ENCODE measurements around the gene SOX5. TPM values are rescaled to one million over a fixed set of nuclear protein-coding genes. Genes with fewer than 3 reads are reported as not detected.

The SOX5 gene
- total and polyA plus RNA-seq, 2 of the 8 experiments (the other 6 are each of a cell fraction or from before 2014, with no cell fraction given): 2.2 to 2.6 TPM

GRCh38 chr12:23659131-23659530 is 290.3 kb downstream of the SOX5 start:
- no peak overlapping the region for H3K9ac ChIP-seq (replicated peaks in 1 of 4; ENCODE audit: extremely low read depth in 1 of 4, low read depth in 3 of 4, low read length in 3 of 4)
- no peaks in the 10 kb centered on the region for H4K20me1 ChIP-seq (replicated peaks in 1 of 2; ENCODE audit: control insufficient read depth in 1 of 2, insufficient read depth in 2 of 2, low read length in 2 of 2)
- H3K56ac ChIP-seq (replicated peaks; ENCODE audit: insufficient read length, low read depth, low read length): no peak overlapping the region
- H3K4me3 ChIP-seq (ENCODE audit: extremely low read depth in 1 of 4, insufficient read depth in 2 of 4, low read depth in 3 of 4, low read length in 4 of 4): no peak overlapping the region
- no peaks in the 10 kb centered on the region for H3K79me1 ChIP-seq (ENCODE audit: low read depth, low read length)
- H3K23me2 ChIP-seq (ENCODE audit: low read depth, low read length): no peaks in the 10 kb centered on the region
- no peak overlapping the region for H3K18ac ChIP-seq (ENCODE audit: extremely low read depth, low read length)
- H2BK15ac ChIP-seq (ENCODE audit: low read length): no peak overlapping the region
- H3K14ac ChIP-seq (ENCODE audit: insufficient read length): no peak overlapping the region
- H2BK5ac ChIP-seq (ENCODE audit: low read depth, low read length): no peak overlapping the region
- H3K27ac ChIP-seq (ENCODE audit: low read depth, low read length): no peak overlapping the region
- ChIA-PET POLR2A (ENCODE audit: partially characterized antibody) (no interaction called here), CTCF (ENCODE audit: partially characterized antibody) (interaction anchor here (1.1 kb wide), 1 partner anchor 13 kb away, joined by 3 read pairs; no protein-coding TSS in a partner anchor)
- H2AFZ ChIP-seq (ENCODE audit: low read length): no peak overlapping the region
- H3K36me3 ChIP-seq (ENCODE audit: control insufficient read depth in 2 of 4, insufficient read depth in 4 of 4, low read length in 3 of 4): no peaks in the 10 kb centered on the region
- H3K4me1 ChIP-seq (replicated peaks in 1 of 4; ENCODE audit: control insufficient read depth in 3 of 4, insufficient read depth in 4 of 4, low read length in 3 of 4): no peaks in the 10 kb centered on the region
- no peak overlapping the region for H2BK120ac ChIP-seq (replicated peaks; ENCODE audit: low read depth, low read length)
- H4K91ac ChIP-seq (replicated peaks; ENCODE audit: insufficient read length, low read length): no peak overlapping the region
- H3K27me3 ChIP-seq (replicated peaks in 1 of 4; ENCODE audit: control insufficient read depth in 3 of 4, extremely low read depth in 1 of 4, insufficient read depth in 3 of 4, low read length in 3 of 4): peaks cover 0 to 1% (median 0%) of the 10 kb centered on the region in 4 experiments; a peak in 1 of 7 replicates
- H4K5ac ChIP-seq (ENCODE audit: insufficient read length, low read depth, low read length): no peak overlapping the region
- H3K79me2 ChIP-seq (ENCODE audit: control insufficient read depth in 1 of 2, insufficient read depth in 2 of 2, low read length in 2 of 2): no peaks in the 10 kb centered on the region
- no peak for DNase-seq (ENCODE audit: low read depth in 1 of 2, low spot score in 2 of 2)
- 96% methylated on average over 6 of the region's 6 CpGs; no CpG with 5 or more reads in 1 of the 2 experiments for WGBS, 2 experiments (ENCODE audit: extremely low coverage in 1 of 2, insufficient coverage in 1 of 2, insufficient read length in 1 of 2, insufficient replicate concordance in 2 of 2, low coverage in 1 of 2, low lambda C conversion rate in 2 of 2, missing lambda C conversion rate in 1 of 2)
- no peak for FAIRE-seq
- no peak overlapping the region for H4K8ac ChIP-seq (ENCODE audit: extremely low read depth, insufficient read depth, low read length)
- H3K4me2 ChIP-seq (ENCODE audit: insufficient read depth in 1 of 2, low read depth in 2 of 2, low read length in 2 of 2): no peak overlapping the region
- TF ChIP-seq NRF1 (IDR thresholded peaks at IDR 0.05; ENCODE audit: low read depth, low read length) (no peak), RAD21 (IDR thresholded peaks at IDR 0.05 in 1 of 2, conservative IDR thresholded peaks at IDR 0.05 in 1 of 2; ENCODE audit: low read depth in 2 of 2, low read length in 2 of 2) (no peak), MAFK (IDR thresholded peaks at IDR 0.05; ENCODE audit: low read depth, low read length) (no peak), JUN (IDR thresholded peaks at IDR 0.05; ENCODE audit: low read depth, low read length) (no peak), POU5F1 (IDR thresholded peaks at IDR 0.05; ENCODE audit: low read depth, low read length) (no peak), NANOG (IDR thresholded peaks at IDR 0.05; ENCODE audit: insufficient read depth, low read depth, low read length, poor library complexity, severe bottlenecking) (no peak), TEAD4 (IDR thresholded peaks at IDR 0.05; ENCODE audit: low read depth, low read length) (no peak), BRCA1 (IDR thresholded peaks at IDR 0.05; ENCODE audit: low read depth, low read length) (no peak), BCL11A (IDR thresholded peaks at IDR 0.05; ENCODE audit: low read depth in 2 of 2, low read length in 2 of 2) (no peak), SP2 (IDR thresholded peaks at IDR 0.05; ENCODE audit: low read length) (no peak), SP1 (IDR thresholded peaks at IDR 0.05; ENCODE audit: low read depth, low read length) (no peak), HDAC2 (IDR thresholded peaks at IDR 0.05; ENCODE audit: borderline replicate concordance in 1 of 2, low read depth in 2 of 2, low read length in 2 of 2) (no peak), KDM1A (IDR thresholded peaks at IDR 0.05; ENCODE audit: borderline replicate concordance, low read length) (no peak), JUND (IDR thresholded peaks at IDR 0.05; ENCODE audit: low read length) (no peak), SUZ12 (IDR thresholded peaks at IDR 0.05; ENCODE audit: low read length) (no peak)
- no peak overlapping the region for H3K4ac ChIP-seq (replicated peaks; ENCODE audit: insufficient read length, low read depth, low read length)
- H2AK5ac ChIP-seq (ENCODE audit: low read depth, low read length): no peak overlapping the region
- no peaks in the 10 kb centered on the region for H3K9me3 ChIP-seq (ENCODE audit: insufficient read depth in 2 of 2, low read depth in 1 of 2, low read length in 1 of 2)
- no peak overlapping the region for H2BK12ac ChIP-seq (ENCODE audit: low read depth, low read length)
- H3K23ac ChIP-seq (ENCODE audit: insufficient read length): no peak overlapping the region
- H2BK20ac ChIP-seq (ENCODE audit: low read length): no peak overlapping the region
